Measurements from ENCODE around the gene MTMR2. TPM values are rescaled to one million over a fixed set of nuclear protein-coding genes. Genes with fewer than 3 reads are reported as not detected.

MTMR2 gene
- total and polyA plus RNA-seq, 9 of the 15 experiments (the other 6 are each of a cell fraction or from before 2014, with no cell fraction given): 12.6 to 35.8 (median 25.2) TPM

DNA sequence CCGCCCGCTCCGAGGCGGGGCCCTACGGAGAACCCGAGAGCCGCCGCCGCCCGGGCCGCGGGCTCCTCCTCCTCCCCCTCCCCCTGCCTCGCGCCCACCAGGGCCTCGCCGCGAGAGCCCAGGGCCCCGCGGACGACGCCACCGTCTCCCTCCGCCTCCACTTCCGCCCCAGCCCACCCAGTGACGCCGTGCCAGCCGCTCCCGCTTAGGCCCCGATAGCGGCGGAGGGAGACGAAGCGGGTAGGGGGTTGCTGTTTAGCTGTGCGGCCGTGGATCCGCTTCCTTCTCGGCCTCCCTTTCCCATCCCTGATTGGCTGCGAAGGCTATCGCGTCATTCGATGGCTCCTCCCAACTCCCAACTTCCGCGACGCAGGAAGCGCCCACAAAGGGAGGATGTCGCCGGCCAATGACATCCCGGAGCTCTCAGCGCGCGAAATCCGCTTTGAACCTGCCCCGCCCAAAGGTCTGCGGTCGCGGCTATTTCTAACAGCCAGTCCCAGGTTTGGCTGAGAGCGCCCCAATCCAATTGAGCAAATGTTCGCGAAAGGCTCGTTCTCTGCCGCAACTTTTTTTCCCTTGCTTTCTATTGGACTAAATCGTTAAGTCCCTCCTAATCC, 134.3 kb downstream of the MTMR2 start, which contains the start of gene FAM76B (continued):
- TF ChIP-seq, protein P1, sequence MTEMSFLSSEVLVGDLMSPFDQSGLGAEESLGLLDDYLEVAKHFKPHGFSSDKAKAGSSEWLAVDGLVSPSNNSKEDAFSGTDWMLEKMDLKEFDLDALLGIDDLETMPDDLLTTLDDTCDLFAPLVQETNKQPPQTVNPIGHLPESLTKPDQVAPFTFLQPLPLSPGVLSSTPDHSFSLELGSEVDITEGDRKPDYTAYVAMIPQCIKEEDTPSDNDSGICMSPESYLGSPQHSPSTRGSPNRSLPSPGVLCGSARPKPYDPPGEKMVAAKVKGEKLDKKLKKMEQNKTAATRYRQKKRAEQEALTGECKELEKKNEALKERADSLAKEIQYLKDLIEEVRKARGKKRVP (CRISPR knock-in tag; IDR thresholded peaks at IDR 0.05): no peak
- no peak for TF ChIP-seq MCM2 (IDR thresholded peaks at IDR 0.05; ENCODE audit: low read depth)
- no peak for TF ChIP-seq HNRNPH1 (optimal IDR thresholded peaks at IDR 0.05; ENCODE audit: low read depth, low read length)
- TF ChIP-seq, protein P2, sequence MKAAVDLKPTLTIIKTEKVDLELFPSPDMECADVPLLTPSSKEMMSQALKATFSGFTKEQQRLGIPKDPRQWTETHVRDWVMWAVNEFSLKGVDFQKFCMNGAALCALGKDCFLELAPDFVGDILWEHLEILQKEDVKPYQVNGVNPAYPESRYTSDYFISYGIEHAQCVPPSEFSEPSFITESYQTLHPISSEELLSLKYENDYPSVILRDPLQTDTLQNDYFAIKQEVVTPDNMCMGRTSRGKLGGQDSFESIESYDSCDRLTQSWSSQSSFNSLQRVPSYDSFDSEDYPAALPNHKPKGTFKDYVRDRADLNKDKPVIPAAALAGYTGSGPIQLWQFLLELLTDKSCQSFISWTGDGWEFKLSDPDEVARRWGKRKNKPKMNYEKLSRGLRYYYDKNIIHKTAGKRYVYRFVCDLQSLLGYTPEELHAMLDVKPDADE (conservative IDR thresholded peaks at IDR 0.05; ENCODE audit: control insufficient read depth, low read depth, low read length): 0 out of 2 replicates have a peak, but pooled peaks have one; percentile 20
- TF ChIP-seq HNRNPUL1 (IDR thresholded peaks at IDR 0.05; ENCODE audit: low read length): no peak
- peak; percentile 50 to 95; a peak in 3 of 4 replicates for TF ChIP-seq MAZ (CRISPR knock-in tag; conservative IDR thresholded peaks at IDR 0.05 in 1 of 2, IDR thresholded peaks at IDR 0.05 in 1 of 2)
- no peak for TF ChIP-seq DDX20 (tag; IDR thresholded peaks at IDR 0.05; ENCODE audit: low read depth)
- no peak for TF ChIP-seq IRF2 (CRISPR knock-in tag; IDR thresholded peaks at IDR 0.05)
- peak; percentile 72; the same call in 1 of the 2 replicates for TF ChIP-seq NR2C2 (CRISPR knock-in tag; IDR thresholded peaks at IDR 0.05)
- TF ChIP-seq NR2C2 (tag; IDR thresholded peaks at IDR 0.05): peak; percentile 75
- TF ChIP-seq CCAR2 (IDR thresholded peaks at IDR 0.05; ENCODE audit: low read depth, low read length): no peak
- TF ChIP-seq ZC3H11A (IDR thresholded peaks at IDR 0.05; ENCODE audit: low read depth, low read length): no peak
- no peak for TF ChIP-seq NR4A1 (CRISPR knock-in tag; IDR thresholded peaks at IDR 0.05)
- no peak for TF ChIP-seq NR4A1 (tag; IDR thresholded peaks at IDR 0.05)
- TF ChIP-seq ZNF764 (CRISPR knock-in tag; IDR thresholded peaks at IDR 0.05; ENCODE audit: low read depth): no peak
- TF ChIP-seq PHF21A (IDR thresholded peaks at IDR 0.05; ENCODE audit: borderline replicate concordance, low read depth): peak; percentile 16; the same call in 1 of the 2 replicates
- TF ChIP-seq ADNP (tag; IDR thresholded peaks at IDR 0.05): no peak
- TF ChIP-seq, protein P3, sequence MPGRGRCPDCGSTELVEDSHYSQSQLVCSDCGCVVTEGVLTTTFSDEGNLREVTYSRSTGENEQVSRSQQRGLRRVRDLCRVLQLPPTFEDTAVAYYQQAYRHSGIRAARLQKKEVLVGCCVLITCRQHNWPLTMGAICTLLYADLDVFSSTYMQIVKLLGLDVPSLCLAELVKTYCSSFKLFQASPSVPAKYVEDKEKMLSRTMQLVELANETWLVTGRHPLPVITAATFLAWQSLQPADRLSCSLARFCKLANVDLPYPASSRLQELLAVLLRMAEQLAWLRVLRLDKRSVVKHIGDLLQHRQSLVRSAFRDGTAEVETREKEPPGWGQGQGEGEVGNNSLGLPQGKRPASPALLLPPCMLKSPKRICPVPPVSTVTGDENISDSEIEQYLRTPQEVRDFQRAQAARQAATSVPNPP (IDR thresholded peaks at IDR 0.05; ENCODE audit: borderline replicate concordance, insufficient read depth, insufficient read length): no peak
- TF ChIP-seq ZNF444 (CRISPR knock-in tag; IDR thresholded peaks at IDR 0.05): peak; percentile 90
- TF ChIP-seq SMAD1 (IDR thresholded peaks at IDR 0.05; ENCODE audit: low read depth, low read length, partially characterized antibody): no peak
- TF ChIP-seq, protein P4, sequence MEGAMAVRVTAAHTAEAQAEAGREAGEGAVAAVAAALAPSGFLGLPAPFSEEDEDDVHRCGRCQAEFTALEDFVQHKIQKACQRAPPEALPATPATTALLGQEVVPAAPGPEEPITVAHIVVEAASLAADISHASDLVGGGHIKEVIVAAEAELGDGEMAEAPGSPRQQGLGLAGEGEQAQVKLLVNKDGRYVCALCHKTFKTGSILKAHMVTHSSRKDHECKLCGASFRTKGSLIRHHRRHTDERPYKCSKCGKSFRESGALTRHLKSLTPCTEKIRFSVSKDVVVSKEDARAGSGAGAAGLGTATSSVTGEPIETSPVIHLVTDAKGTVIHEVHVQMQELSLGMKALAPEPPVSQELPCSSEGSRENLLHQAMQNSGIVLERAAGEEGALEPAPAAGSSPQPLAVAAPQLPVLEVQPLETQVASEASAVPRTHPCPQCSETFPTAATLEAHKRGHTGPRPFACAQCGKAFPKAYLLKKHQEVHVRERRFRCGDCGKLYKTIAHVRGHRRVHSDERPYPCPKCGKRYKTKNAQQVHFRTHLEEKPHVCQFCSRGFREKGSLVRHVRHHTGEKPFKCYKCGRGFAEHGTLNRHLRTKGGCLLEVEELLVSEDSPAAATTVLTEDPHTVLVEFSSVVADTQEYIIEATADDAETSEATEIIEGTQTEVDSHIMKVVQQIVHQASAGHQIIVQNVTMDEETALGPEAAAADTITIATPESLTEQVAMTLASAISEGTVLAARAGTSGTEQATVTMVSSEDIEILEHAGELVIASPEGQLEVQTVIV (CRISPR knock-in tag; IDR thresholded peaks at IDR 0.05; ENCODE audit: borderline replicate concordance): no peak
- TF ChIP-seq, protein P5, sequence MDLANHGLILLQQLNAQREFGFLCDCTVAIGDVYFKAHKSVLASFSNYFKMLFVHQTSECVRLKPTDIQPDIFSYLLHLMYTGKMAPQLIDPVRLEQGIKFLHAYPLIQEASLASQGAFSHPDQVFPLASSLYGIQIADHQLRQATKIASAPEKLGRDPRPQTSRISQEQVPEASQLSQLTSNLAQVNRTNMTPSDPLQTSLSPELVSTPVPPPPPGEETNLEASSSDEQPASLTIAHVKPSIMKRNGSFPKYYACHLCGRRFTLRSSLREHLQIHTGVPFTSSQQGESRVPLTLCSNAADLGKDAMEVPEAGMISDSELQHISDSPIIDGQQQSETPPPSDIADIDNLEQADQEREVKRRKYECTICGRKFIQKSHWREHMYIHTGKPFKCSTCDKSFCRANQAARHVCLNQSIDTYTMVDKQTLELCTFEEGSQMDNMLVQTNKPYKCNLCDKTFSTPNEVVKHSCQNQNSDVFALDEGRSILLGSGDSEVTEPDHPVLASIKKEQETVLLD (IDR thresholded peaks at IDR 0.05): no peak
